Measurements from ENCODE around the gene AADACL4. TPM values are rescaled to one million over a fixed set of nuclear protein-coding genes. Genes with fewer than 3 reads are reported as not detected.
A peak's percentile ranks its signal among the peaks of the same experiment; 100 is the strongest.

Gene AADACL4
- total and polyA plus RNA-seq, 2 donors = 0.05 TPM; not detected in 1

DNA sequence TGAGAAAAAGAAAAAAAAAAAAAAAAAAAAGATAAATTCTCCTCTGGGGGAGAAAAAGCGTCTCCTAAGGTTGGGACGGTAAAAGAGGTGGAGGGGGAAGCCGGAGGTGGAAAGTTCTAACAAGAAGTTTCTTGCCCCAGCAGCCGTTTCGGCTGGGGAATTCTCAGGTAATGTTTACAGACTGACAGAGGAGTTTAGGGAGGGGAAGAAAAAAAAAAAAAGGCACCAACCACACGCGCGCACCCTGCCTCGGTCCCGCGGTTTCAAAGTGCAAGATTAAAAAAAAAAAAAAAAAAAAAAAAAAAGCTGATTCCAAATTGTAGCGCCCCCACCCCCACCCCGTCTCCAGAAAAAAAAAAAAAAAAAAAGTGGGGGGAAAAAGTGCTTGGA lies 26.4 kb upstream of the AADACL4 start:
- Histone ChIP-seq H3K4me1 (ENCODE audit: control insufficient read depth in 2 of 2, insufficient read depth in 2 of 2, low read length in 2 of 2) (peaks cover 20 to 49% of the 10 kb centered on the region in 2 donors), H3K27ac (ENCODE audit: low read depth in 1 of 2, low read length in 1 of 2) (peak overlapping the region; percentile 84 to 91), H3K27me3 (ENCODE audit: control insufficient read depth in 2 of 2, insufficient read depth in 1 of 2, low read length in 1 of 2) (peaks cover 0 to 52% of the 10 kb centered on the region in 2 donors), H3K4me3 (ENCODE audit: low read length in 2 of 2) (peak overlapping the region; percentile 64 to 83), H3K36me3 (ENCODE audit: control insufficient read depth in 2 of 2, insufficient read depth in 2 of 2, low read length in 1 of 2) (no peaks in the 10 kb centered on the region), H3K9me3 (ENCODE audit: control insufficient read depth in 2 of 2, insufficient read depth in 1 of 2, low read length in 1 of 2) (no peaks in the 10 kb centered on the region)
- 0% methylated on average over 13 of the region's 13 CpGs for WGBS
- DNase-seq (ENCODE audit: low read depth in 6 of 9, low spot score in 9 of 9) = peak in 4 of 9 donors; percentile 39 to 75 (median 44)

DNA sequence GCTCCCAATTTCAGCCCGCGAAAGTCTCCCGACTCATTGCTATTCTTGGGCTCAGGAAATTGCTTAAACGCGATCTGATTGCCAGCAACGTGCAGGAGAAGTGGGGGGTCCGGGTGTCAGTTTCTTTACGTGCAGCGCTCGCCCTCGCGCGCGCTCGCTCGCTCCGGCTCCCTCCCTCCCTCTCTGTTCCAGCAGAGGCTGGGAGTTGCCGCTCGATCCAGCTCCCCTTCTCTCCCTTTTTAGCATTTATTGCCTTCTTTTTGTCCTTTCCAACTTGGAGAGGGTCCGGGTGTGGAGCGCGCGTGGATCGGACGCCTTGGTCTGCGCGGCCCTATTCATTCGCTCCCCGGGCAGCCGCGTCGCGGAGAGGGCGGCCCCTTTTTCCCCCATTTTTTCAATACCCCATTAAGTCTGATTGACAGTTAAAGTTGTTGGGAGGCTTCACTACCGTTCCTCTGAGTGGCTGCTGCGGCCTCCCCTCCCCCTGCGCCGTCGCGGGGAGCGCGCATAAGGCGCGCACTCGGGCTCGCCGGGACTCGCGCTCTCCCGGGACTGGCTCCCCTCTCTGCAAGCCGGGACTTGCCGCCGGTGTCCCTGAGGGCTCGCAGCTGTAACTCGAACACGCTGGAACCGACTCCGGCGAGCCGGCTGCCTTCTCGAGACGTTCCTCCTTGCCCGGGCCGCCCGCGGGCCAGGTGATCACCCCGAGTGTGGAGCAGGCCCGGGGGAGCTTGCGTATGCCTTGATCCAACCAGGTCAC lies 25.8 kb upstream of the AADACL4 start, which contains the start of gene DHRS3:
Gene DHRS3, minus strand, starts transcription at position 310 of the 760 bp plus-strand sequence. CDS start 862 bp downstream, outside the sequence.
- peaks cover 20 to 49% of the 10 kb centered on the region in 2 donors for H3K4me1 ChIP-seq (ENCODE audit: control insufficient read depth in 2 of 2, insufficient read depth in 2 of 2, low read length in 2 of 2)
- WGBS = under 1% methylated on average over 69 of the region's 69 CpGs

DNA sequence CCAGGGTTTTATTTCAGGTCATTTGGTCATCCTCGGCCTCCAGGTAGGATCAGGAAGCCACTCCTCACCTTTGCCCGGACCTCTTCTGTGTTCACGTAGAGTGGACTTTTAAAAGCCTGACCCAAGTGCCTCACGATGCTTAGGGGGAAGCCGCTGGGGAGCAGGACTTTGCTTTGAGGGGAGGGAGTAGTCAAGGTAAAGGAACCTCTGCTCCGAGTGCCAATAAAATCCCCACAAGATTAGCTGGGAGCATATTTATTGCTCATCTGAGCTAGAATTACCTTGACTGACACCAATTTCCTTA lies 25.3 kb upstream of the AADACL4 start:
- Histone ChIP-seq H3K4me1 (ENCODE audit: control insufficient read depth in 2 of 2, insufficient read depth in 2 of 2, low read length in 2 of 2) (peaks cover 20 to 49% of the 10 kb centered on the region in 2 donors), H3K36me3 (ENCODE audit: control insufficient read depth in 2 of 2, insufficient read depth in 2 of 2, low read length in 1 of 2) (no peaks in the 10 kb centered on the region), H3K27me3 (ENCODE audit: control insufficient read depth in 2 of 2, insufficient read depth in 1 of 2, low read length in 1 of 2) (peaks cover 0 to 52% of the 10 kb centered on the region in 2 donors), H3K9me3 (ENCODE audit: control insufficient read depth in 2 of 2, insufficient read depth in 1 of 2, low read length in 1 of 2) (no peaks in the 10 kb centered on the region), H3K4me3 (ENCODE audit: low read length in 2 of 2) (peak overlapping the region; percentile 64 to 83), H3K27ac (ENCODE audit: low read depth in 1 of 2, low read length in 1 of 2) (peak overlapping the region; percentile 84 to 91)
- no peak for DNase-seq (ENCODE audit: low read depth in 6 of 9, low spot score in 9 of 9)
- WGBS = 4% methylated on average over 6 of the region's 6 CpGs

More for the DNA sequence above, 25.8 kb upstream of the AADACL4 start, which contains the start of gene DHRS3:
- Histone ChIP-seq H3K9me3 (ENCODE audit: control insufficient read depth in 2 of 2, insufficient read depth in 1 of 2, low read length in 1 of 2) (no peaks in the 10 kb centered on the region), H3K27ac (ENCODE audit: low read depth in 1 of 2, low read length in 1 of 2) (peak within 1 kb of the TSS; percentile 84 to 91), H3K36me3 (ENCODE audit: control insufficient read depth in 2 of 2, insufficient read depth in 2 of 2, low read length in 1 of 2) (no peaks in the 10 kb centered on the region), H3K4me3 (ENCODE audit: low read length in 2 of 2) (peak within 1 kb of the TSS; percentile 64 to 83), H3K27me3 (ENCODE audit: control insufficient read depth in 2 of 2, insufficient read depth in 1 of 2, low read length in 1 of 2) (peaks cover 0 to 52% of the 10 kb centered on the region in 2 donors)
- peak in 7 of 9 donors; percentile 48 to 84 (median 66) for DNase-seq (ENCODE audit: low read depth in 6 of 9, low spot score in 9 of 9)

DNA sequence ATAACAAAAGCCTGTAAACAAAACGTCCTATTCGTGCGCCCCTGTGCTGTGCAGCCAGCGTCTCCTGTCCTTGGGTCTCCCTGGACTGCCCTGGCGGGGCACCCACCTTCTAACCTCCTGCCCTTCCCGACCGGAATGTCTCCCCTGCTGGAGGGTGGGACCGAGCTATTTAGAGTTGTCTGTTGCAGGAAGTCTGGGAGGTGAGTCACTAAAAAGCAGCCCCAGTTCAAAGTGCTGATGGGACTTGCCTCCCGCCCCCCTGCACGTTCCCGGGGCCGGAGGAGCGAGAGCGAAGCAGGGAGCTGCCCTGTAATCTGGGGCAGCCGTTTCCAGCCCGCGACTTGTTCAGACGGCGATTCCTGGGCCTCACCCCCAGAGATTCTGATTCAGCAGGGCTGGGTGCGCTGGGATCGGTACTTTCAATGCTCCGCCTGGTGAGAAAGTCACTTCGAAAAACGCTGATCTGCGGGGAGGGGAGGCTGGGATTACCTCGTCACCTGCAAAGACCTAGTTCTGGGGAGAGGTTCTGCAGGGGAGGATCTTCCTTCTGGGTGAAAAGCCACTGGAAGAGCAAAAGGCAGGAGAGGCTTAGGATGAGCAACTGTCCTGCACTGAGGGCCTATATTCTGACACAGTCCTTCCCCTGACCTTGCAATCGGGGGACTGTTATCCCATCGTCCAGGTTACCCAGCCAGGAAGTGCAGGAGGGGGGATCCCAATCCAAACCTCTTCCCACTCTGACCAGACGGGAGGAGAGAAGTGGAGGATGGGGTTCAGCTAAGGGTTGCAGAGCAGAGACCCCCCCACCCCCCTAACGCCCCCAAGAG lies 24.7 kb upstream of the AADACL4 start:
- Histone ChIP-seq H3K27me3 (ENCODE audit: control insufficient read depth in 2 of 2, insufficient read depth in 1 of 2, low read length in 1 of 2) (peaks cover 0 to 52% of the 10 kb centered on the region in 2 donors), H3K27ac (ENCODE audit: low read depth in 1 of 2, low read length in 1 of 2) (peak overlapping the region; percentile 84 to 91), H3K9me3 (ENCODE audit: control insufficient read depth in 2 of 2, insufficient read depth in 1 of 2, low read length in 1 of 2) (no peaks in the 10 kb centered on the region), H3K4me3 (ENCODE audit: low read length in 2 of 2) (peak overlapping the region; percentile 64 to 83), H3K36me3 (ENCODE audit: control insufficient read depth in 2 of 2, insufficient read depth in 2 of 2, low read length in 1 of 2) (no peaks in the 10 kb centered on the region), H3K4me1 (ENCODE audit: control insufficient read depth in 2 of 2, insufficient read depth in 2 of 2, low read length in 2 of 2) (peaks cover 20 to 49% of the 10 kb centered on the region in 2 donors)
- DNase-seq (ENCODE audit: low read depth in 6 of 9, low spot score in 9 of 9) = peak in 4 of 9 donors; percentile 42 to 75 (median 47)
- WGBS = 5% methylated on average over 30 of the region's 30 CpGs

DNA sequence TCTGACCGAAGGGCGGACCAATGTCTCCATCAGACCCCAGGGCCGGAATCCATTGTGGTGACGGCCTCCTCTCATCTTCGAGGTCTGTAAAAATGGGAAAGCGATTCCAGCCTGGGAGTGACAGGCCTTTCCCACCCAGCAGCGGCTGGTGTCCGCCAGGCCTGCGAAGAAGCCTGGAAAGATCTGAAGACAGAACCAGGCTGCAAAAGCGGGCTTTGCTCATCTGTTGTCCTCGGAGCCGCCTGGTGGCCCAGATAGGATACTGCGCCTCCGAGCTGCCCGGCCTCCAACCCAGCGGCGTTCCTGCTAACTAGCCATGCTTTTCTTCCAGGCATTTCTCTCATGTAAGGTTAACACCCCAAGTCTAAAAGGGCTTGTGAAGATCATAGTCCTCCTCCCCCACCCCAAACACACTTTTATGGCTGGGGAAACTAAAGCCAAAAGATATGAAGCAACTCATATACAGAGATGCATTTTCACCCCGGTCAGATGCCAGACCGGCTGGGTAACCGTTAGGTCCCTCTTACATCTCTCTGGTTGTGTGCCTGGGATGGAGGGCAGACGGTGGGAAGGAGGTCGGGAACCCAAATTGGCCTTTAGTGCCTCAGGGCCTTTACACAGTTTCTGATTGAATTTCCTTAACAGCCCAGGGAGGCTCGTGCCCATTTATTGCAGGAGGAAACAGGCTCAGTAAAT lies 23.9 kb upstream of the AADACL4 start:
- Histone ChIP-seq H3K4me3 (ENCODE audit: low read length in 2 of 2) (peak overlapping the region; percentile 64 to 83), H3K36me3 (ENCODE audit: control insufficient read depth in 2 of 2, insufficient read depth in 2 of 2, low read length in 1 of 2) (no peaks in the 10 kb centered on the region), H3K9me3 (ENCODE audit: control insufficient read depth in 2 of 2, insufficient read depth in 1 of 2, low read length in 1 of 2) (no peaks in the 10 kb centered on the region), H3K27ac (ENCODE audit: low read depth in 1 of 2, low read length in 1 of 2) (peak overlapping the region in 1 of 2 donors; percentile 91), H3K27me3 (ENCODE audit: control insufficient read depth in 2 of 2, insufficient read depth in 1 of 2, low read length in 1 of 2) (peaks cover 0 to 47% of the 10 kb centered on the region in 2 donors), H3K4me1 (ENCODE audit: control insufficient read depth in 2 of 2, insufficient read depth in 2 of 2, low read length in 2 of 2) (peaks cover 20 to 49% of the 10 kb centered on the region in 2 donors)
- 14% methylated on average over 23 of the region's 23 CpGs for WGBS
- DNase-seq (ENCODE audit: low read depth in 6 of 9, low spot score in 9 of 9) = peak in 6 of 9 donors; percentile 60 to 85 (median 72)

DNA sequence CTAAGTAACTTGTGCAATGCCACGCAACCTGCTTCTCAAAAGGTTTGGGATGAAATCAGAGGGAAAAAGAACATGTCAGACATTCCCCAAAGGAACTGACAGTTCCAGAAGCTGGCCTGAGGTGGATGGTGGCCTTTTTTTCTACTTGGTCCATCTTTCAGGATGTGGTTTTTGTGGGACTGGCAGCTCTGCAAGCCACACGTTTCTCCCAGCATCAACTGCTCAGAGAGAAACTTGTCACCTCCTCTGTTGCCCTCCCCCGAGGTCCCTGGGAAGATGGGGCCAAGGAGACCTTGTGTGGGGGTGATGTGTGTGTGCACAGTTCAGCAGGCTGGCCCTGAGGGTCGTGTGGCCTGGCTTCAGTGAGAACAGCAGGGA lies 23.4 kb upstream of the AADACL4 start:
- H3K9me3 ChIP-seq (ENCODE audit: control insufficient read depth in 2 of 2, insufficient read depth in 1 of 2, low read length in 1 of 2) = no peaks in the 10 kb centered on the region
- DNase-seq (ENCODE audit: low read depth in 6 of 9, low spot score in 9 of 9) = peak in 1 of 9 donors; percentile 47
- 22% methylated on average over 4 of the region's 4 CpGs for WGBS
- H3K4me1 ChIP-seq (ENCODE audit: control insufficient read depth in 2 of 2, insufficient read depth in 2 of 2, low read length in 2 of 2) = peaks cover 20 to 49% of the 10 kb centered on the region in 2 donors
- H3K27ac ChIP-seq (ENCODE audit: low read depth in 1 of 2, low read length in 1 of 2) = no peak overlapping the region
- no peaks in the 10 kb centered on the region for H3K36me3 ChIP-seq (ENCODE audit: control insufficient read depth in 2 of 2, insufficient read depth in 2 of 2, low read length in 1 of 2)
- peaks cover 0 to 42% of the 10 kb centered on the region in 2 donors for H3K27me3 ChIP-seq (ENCODE audit: control insufficient read depth in 2 of 2, insufficient read depth in 1 of 2, low read length in 1 of 2)
- H3K4me3 ChIP-seq (ENCODE audit: low read length in 2 of 2) = no peak overlapping the region

DNA sequence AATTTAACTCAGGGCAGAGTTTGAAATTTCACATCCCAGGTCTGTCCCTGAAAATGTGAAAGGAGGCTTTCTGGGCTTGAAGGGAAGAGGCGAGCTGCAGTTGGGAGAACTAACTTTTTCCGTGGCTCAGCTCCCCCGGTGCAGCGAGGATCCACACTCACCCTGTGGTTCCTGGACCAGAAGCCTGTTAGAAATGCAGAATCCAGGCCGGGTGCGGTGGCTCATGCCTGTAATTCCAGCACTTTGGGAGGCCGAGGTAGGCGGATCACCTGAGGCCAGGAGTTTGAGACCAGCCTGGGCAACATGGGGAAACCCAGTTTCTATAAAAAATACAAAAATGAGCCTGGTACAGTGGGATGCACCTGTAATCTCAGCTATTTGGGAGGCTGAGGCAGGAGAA lies 23.0 kb upstream of the AADACL4 start:
- H3K27ac ChIP-seq (ENCODE audit: low read depth in 1 of 2, low read length in 1 of 2) = no peak overlapping the region
- H3K4me1 ChIP-seq (ENCODE audit: control insufficient read depth in 2 of 2, insufficient read depth in 2 of 2, low read length in 2 of 2) = peaks cover 20 to 46% of the 10 kb centered on the region in 2 donors
- 97% methylated on average over 8 of the region's 8 CpGs for WGBS
- no peaks in the 10 kb centered on the region for H3K9me3 ChIP-seq (ENCODE audit: control insufficient read depth in 2 of 2, insufficient read depth in 1 of 2, low read length in 1 of 2)
- H3K36me3 ChIP-seq (ENCODE audit: control insufficient read depth in 2 of 2, insufficient read depth in 2 of 2, low read length in 1 of 2) = no peaks in the 10 kb centered on the region
- H3K4me3 ChIP-seq (ENCODE audit: low read length in 2 of 2) = no peak overlapping the region
- peaks cover 0 to 37% of the 10 kb centered on the region in 2 donors for H3K27me3 ChIP-seq (ENCODE audit: control insufficient read depth in 2 of 2, insufficient read depth in 1 of 2, low read length in 1 of 2)
- DNase-seq (ENCODE audit: low read depth in 6 of 9, low spot score in 9 of 9) = no peak

DNA sequence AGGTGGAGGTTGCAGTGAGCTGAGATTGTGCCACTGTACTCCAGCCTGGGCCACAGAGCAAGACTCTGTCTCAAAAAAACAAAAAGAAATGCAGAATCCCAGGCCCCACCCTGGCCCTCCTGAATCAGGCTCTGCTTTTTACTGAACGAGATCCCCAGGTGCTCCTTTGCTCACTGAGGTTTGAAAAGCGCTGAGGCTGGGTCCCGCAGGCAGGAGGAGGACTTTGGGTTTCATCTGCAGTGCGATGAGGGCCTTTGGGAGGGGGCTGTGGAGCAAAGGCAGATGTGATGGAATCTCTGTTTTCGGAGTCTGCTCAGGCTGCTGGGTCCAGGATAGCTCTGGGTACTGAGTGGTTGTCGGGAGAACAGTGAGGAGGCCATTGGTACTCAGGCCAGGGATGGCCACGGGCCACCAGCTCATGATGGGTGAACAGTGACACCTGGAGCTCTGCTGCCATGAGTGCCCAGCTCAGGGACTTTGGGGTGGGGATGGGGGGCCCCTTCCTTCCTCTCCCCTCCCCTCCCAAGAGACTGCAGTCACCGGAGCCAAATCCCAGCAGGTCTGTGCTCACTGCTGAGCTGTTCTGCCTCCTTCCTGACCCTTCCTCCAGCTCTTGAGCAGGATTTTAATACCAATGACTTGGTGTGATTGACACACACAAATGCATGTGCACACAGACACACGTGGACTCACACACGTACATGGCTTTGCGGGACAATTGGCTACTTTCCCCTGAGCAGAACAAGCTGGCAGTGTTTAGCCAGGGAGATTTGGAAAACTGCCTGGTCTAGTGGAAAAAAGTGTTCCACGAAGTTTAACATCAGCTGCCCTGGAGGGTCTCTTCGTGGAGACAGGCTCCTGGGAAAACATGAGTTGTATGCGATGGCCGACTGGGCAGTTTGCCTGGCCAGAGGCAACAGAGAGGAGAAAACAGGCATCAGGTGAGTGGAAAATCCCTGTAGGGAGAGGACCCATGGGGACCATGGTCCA lies 22.2 kb upstream of the AADACL4 start:
- Histone ChIP-seq H3K27ac (ENCODE audit: low read depth in 1 of 2, low read length in 1 of 2) (no peak overlapping the region), H3K4me1 (ENCODE audit: control insufficient read depth in 2 of 2, insufficient read depth in 2 of 2, low read length in 2 of 2) (peaks cover 17 to 39% of the 10 kb centered on the region in 2 donors), H3K9me3 (ENCODE audit: control insufficient read depth in 2 of 2, insufficient read depth in 1 of 2, low read length in 1 of 2) (no peaks in the 10 kb centered on the region), H3K4me3 (ENCODE audit: low read length in 2 of 2) (no peak overlapping the region), H3K27me3 (ENCODE audit: control insufficient read depth in 2 of 2, insufficient read depth in 1 of 2, low read length in 1 of 2) (peaks cover 0 to 30% of the 10 kb centered on the region in 2 donors), H3K36me3 (ENCODE audit: control insufficient read depth in 2 of 2, insufficient read depth in 2 of 2, low read length in 1 of 2) (no peaks in the 10 kb centered on the region)
- 94% methylated on average over 15 of the region's 15 CpGs for WGBS
- no peak for DNase-seq (ENCODE audit: low read depth in 6 of 9, low spot score in 9 of 9)

All from thymus (tissue), 11 donors.